ENCODE measurements around the gene GSE1.

Gene GSE1

DNA sequence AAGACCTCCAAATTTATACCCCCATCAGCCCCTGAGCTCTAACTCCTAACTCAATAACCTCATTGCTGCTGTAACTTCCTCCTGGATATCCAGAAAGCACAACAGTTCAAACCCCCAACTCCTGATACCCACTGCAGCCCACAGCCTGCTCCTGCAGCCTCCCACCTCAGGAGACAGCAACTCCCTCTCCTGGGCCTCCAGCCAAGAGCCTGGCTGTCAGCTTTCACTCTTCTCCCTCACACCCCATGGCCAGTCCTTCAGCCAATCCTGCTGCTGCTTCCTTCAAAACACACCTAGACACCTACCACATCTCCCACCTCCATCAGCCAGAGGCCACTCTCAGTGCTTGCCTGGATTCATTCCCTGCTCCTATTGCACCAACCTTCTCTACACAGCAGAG lies 70.2 kb downstream of the GSE1 start:
- no peak for DNase-seq

DNA sequence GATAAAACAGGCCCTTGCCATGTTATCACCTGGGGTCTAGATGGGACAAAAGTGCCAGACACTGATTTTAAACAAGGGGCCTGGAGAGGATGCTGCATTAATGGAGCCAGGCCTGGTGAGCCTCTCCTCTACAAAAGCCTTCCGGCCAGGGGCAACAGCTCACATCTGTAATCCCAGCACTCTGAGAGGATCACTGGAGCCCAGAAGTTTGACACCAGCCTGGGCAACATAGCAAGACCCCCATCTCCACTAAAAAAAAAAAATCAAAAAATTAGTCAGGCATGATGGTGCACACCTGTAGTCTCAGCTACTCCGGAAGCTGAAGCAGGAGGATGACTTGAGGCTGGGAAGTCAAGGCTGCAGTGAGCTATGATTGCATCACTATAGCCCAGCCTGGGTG lies 72.1 kb downstream of the GSE1 start:
- no peak for DNase-seq

GRCh38 chr16:85686912-85687591 lies 73.9 kb downstream of the GSE1 start:
- DNase-seq: peak in 1 of 2 donors; percentile 12

DNA sequence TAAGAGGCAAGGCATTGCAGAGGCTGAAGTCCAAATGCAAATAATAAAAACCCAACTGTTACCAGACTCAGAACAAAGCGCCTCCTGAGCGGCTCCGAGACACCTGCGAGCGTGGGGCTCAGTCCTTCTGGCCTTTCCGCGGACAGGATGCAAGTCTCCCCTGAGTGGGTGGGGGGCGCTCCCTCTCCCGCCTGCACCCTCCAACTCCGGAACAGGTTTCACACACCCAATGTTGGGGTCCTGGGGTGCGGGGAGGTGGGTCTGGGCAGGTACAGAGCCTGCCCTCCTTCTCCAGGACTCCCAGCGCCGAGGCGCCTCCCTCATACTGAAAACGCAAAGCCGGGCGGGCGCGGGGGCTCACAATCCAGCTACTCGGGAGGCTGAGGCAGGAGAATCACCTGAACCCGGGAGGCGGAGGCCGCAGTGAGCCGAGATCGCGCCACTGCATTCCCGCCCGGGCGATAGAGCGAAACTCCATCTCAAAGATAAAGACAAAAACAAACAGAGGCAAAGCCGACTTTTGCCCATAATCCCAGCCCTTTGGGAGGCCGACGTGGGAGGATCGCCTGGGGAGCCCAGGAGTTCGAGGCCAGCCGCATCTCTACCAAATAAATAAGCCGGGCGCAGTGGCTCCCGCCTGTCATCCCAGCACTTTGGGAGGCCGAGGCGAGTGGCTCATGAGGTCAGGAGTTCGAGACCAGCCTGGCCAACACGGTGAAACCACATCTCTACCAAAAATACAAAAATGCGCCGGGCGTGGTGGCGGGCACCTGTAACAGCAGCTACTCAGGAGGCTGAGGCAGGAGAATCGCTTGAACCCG lies 74.7 kb downstream of the GSE1 start:
- no peak for DNase-seq

DNA sequence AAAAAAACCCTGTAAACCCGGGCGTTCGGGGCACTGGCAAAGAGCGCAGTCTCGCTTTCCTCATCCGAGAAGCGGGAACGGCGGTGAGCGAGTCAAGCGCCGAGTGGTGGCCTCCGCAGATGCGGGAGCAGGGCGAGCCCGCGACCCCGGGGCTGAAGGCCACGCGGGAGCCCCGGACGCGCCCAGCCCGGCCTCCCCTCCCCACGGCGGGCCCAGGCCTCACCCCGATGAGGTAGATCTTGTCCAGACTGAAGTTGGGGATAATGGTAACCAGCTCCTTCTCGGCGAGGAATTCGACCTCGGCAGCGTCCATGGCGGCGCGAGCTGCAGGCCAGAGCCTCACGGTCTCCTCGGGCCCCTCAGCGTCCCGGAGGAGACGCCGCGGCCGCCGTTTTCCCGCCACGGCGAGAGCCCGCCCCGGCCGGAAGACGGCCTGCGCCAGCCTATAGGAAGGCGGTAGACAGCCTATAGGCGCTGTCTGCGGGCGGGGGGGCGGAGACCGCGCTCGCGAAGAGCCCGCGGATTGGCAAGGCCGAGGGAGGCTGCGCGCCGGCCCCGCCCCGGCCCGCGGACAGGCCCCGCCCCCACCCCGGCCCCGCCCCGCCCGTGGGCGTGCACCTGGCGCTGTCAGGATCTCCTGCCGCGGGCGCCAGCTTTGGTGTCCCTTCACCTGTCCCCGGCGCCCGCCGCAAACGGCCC lies 75.6 kb downstream of the GSE1 start, which contains the start of gene GINS2:
TSS of gene GINS2 (minus strand) at position 369 of the 699 bp plus-strand sequence. CDS start at position 313, 56 bp downstream.
- peak; percentile 87 to 90 for DNase-seq

- no peak for DNase-seq
Observed at GRCh38 chr16:85689285-85689949, 76.3 kb downstream of the GSE1 start.

- DNase-seq: no peak
Observed at GRCh38 chr16:85689950-85690320, 76.8 kb downstream of the GSE1 start.

DNA sequence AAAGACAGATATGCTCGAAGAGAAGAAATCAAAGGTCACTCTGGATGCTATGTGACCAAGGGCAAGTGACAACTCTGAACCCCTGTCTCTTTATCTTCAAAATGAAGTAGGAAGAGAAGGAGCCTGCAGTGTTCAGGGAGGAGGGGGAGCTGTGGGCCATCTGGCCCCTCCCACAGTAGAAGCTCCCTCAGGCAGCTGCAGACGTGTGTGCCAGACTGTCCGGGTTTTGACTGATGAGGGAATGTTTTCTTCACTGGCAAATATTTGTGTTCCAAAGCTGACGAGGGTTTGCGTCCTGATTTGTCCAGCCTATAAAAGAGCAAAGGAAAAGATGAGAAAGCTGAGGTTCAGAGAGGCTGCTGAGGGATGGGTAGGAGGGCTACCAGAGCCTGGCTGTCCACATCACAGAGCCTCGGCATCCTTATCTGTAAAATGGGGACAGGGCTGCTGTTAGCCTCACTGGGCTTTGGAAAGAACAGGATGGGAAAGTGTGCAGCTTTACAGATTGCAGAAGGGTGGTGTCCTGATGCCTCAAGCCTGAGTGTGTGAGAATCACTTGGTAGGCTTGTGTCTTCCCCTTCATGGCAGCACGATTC lies 77.4 kb downstream of the GSE1 start:
- DNase-seq: no peak

GRCh38 chr16:85695196-85696128 lies 82.3 kb downstream of the GSE1 start:
- DNase-seq: no peak

DNA sequence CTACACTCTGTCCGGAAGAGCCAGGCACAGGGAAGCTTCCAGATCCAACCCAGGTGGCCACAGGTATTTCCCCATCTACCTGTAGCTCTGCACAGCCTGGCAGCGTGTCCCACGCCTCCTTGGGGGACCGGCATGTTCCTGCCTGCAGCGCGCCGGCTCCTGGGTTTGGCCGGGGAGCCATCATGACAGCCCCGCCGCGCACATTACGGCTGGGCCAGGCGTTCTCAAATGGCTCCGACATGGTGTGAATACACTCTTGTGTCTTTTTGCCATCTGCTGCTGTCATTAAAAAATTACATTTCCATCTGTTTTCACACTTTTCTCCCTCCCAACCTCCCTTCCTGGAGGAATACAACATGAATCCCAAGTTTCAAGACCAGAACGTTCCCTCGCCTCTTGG lies 83.7 kb downstream of the GSE1 start:
- no peak for DNase-seq

GRCh38 chr16:85697431-85697830 lies 84.3 kb downstream of the GSE1 start:
- DNase-seq: no peak

DNA sequence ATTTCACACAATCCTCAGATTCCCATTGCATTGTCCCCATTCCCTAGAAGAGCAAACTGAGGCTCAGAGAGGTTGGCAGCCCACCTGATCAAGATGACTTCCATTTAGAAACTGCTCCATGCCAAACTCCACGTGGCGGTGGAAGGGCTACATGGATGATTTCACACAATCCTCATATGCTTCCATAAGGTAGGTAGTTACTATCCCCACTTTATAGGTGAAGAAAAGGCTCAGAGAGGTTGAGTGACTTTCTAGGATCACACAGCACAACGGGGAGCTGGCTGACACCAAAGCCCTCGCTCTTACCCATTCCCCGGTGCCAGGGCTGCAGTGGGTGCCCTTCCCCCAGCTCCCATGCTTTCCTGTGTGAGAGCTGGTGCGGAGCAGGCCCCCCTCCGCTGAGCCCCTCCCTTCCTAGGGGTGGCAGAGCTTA lies 85.4 kb downstream of the GSE1 start:
- no peak for DNase-seq

- DNase-seq: no peak
Observed at GRCh38 chr16:85698935-85699558, 85.9 kb downstream of the GSE1 start.

- no peak for DNase-seq
Observed at GRCh38 chr16:85699628-85700027, 86.5 kb downstream of the GSE1 start.

- no peak for DNase-seq
Observed at GRCh38 chr16:85704011-85704410, 90.9 kb downstream of the GSE1 start.

GRCh38 chr16:85704900-85705846 lies 92.1 kb downstream of the GSE1 start:
- DNase-seq: no peak

- DNase-seq: no peak
Observed at GRCh38 chr16:85706449-85707034, 93.4 kb downstream of the GSE1 start.

DNA sequence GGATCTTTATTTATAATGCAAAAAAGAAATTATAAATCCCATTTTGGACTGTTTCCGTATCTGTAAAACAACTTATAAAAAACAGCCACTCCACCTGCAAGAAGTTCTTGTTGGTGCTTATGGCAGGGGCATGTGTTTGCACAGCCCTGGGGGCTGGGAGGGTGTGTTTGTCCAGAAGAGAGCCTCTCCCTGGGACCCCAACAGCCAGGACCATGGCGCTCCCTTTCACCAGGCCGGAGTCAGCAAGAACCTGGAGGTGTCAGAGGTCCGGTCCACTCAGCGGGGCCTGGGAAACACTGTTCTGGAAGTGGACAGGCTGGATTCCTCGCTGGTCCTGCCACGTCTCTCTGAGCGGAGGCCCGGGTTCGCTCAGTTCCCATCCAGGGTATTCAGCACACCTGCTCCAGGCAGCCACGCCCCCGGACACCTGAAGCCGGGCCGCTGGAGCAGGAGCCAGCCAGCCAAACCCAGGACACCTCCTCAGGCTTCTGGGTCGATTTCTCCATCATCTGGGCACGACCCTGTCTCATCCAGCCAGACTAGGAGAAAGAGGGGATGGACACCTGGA lies 94.5 kb downstream of the GSE1 start:
- DNase-seq: no peak

GRCh38 chr16:85708338-85708737 lies 95.2 kb downstream of the GSE1 start:
- DNase-seq: no peak

Data from activated CD4-positive, alpha-beta T cell treated with anti-CD3 and anti-CD28 coated beads for 4 hours (primary cell).